GM12891 (cell line): ENCODE results near the gene ZNF668.

Source experiments
- POLR2A ChIP-seq: IDR thresholded peaks from 2 replicates; pipeline ENCODE4 v1.6.1; 2011; ENCODE audit warnings: low read depth, low read length, control low read depth
- POLR2AphosphoS5 ChIP-seq: IDR thresholded peaks from 2 replicates; pipeline ENCODE4 v1.6.1; 2011; ENCODE audit warnings: low read depth, low read length, control low read depth

DNA sequence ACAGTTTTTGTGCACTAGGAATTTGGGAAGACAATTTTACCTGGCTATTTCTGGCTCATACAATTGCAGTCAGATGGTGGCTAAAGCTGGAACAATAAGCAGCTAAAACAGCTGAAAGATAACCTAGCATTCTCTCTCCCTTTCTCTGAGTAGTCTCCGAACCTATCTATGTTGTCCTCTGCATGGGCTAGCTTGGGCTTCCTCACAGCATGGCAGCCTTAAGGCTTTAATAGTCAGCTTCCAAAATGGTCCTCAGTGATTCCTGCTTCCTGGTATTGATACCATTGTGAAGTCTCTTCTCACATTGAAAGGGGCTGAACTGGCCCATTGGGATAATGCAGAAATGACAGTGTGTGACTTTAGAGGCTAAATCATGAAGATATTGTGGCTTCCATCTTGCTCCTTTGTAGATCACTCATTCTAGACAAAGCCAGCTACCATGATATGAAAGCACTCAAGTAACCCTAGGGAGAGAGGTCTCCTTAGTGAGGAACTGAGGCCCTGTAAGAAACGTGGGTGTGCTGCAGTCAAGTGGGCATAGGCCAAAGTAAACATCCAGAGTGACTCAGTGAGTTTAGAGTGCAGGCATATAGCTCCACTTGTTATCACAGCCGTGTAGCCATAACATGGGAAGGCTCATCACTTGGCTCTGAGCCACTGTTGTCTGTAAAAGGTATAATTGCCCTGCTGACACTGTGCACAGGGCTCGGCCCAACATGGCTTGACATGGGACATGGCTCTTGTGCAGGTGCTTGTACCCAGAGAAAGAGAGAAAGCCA, 26.0 kb upstream of the ZNF668 start:
- no peak for TF ChIP-seq POLR2A
- no peak for TF ChIP-seq POLR2AphosphoS5
